Tibial artery (tissue), 4 donors: ENCODE data around the gene USF2.

ENCODE experiments used
- DNase-seq, 2 donors: peaks; one replicate each; pipeline ENCODE4 v3.0.0-alpha.2; 2019
- H3K27ac ChIP-seq, 2 donors: fragments of 200-600 bp; sonication (generic) in 1 of 2; 1 replicate in 1 of 2; 2 replicates in 1 of 2; pipeline ENCODE4 v1.5.1; 2018 to 2019; ENCODE audit warnings: mild to moderate bottlenecking in 1 of 2
- H3K27me3 ChIP-seq, 2 donors: fragments of 200-600 bp; sonication (generic) in 1 of 2; one replicate each; pipeline versions ENCODE4 v1.5.1 to v1.6.0; 2016 to 2019
- H3K36me3 ChIP-seq, 3 donors: fragments of 200-600 bp; sonication (generic) in 2 of 3; one replicate each; pipeline ENCODE4 v1.5.1; 2016 to 2019; ENCODE audit warnings: mild to moderate bottlenecking in 2 of 3
- H3K4me1 ChIP-seq, 4 donors: fragments of 200-600 bp; sonication (generic) in 2 of 4; 1 replicate in 3 of 4; 2 replicates in 1 of 4; pipeline ENCODE4 v1.5.1; 2016 to 2019
- H3K4me3 ChIP-seq, 2 donors: fragments of 200-600 bp; sonication (generic) in 1 of 2; 1 replicate in 1 of 2; 2 replicates in 1 of 2; pipeline ENCODE4 v1.5.1; 2018 to 2019; ENCODE audit warnings: mild to moderate bottlenecking in 2 of 2
- H3K9me3 ChIP-seq, 3 donors: fragments of 200-600 bp; sonication (generic) in 1 of 3; one replicate each; pipeline ENCODE4 v1.5.1; 2016 to 2019
- intact Hi-C: fragments of 100-400 bp; cut with DNase I; formaldehyde crosslinking; loops from one replicate; pipeline ENCODE4 v1.15.0; 2023; ENCODE audit warnings: low total_unique reads
- TF ChIP-seq, protein P1 (sequence below), 2 experiments: fragments of 200-600 bp in 1 of 2; fragments of 450-650 bp in 1 of 2; IDR thresholded peaks; one replicate each; pipeline ENCODE4 v1.5.1; 2017 to 2019; ENCODE audit warnings: antibody characterized with exemption in 2 of 2, mild to moderate bottlenecking in 1 of 2, moderate library complexity in 1 of 2

The USF2 gene

GRCh38 chr19:35262101-35262761 lies 6.5 kb upstream of the USF2 start:
- peaks cover 0 to 7% (median 0%) of the 10 kb centered on the region in 3 donors for H3K36me3 ChIP-seq
- TF ChIP-seq, protein P1, sequence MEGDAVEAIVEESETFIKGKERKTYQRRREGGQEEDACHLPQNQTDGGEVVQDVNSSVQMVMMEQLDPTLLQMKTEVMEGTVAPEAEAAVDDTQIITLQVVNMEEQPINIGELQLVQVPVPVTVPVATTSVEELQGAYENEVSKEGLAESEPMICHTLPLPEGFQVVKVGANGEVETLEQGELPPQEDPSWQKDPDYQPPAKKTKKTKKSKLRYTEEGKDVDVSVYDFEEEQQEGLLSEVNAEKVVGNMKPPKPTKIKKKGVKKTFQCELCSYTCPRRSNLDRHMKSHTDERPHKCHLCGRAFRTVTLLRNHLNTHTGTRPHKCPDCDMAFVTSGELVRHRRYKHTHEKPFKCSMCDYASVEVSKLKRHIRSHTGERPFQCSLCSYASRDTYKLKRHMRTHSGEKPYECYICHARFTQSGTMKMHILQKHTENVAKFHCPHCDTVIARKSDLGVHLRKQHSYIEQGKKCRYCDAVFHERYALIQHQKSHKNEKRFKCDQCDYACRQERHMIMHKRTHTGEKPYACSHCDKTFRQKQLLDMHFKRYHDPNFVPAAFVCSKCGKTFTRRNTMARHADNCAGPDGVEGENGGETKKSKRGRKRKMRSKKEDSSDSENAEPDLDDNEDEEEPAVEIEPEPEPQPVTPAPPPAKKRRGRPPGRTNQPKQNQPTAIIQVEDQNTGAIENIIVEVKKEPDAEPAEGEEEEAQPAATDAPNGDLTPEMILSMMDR (IDR thresholded peaks at IDR 0.05), result no peak
- H3K27me3 ChIP-seq, result peaks cover 0 to 17% of the 10 kb centered on the region in 2 donors
- intact Hi-C loops, result no loop called here
- DNase-seq, result peak in 1 of 2 donors; percentile 63
- H3K27ac ChIP-seq, result no peak overlapping the region
- H3K9me3 ChIP-seq, result no peaks in the 10 kb centered on the region
- H3K4me3 ChIP-seq, result no peak overlapping the region
- H3K4me1 ChIP-seq, result peaks cover 0 to 33% (median 11%) of the 10 kb centered on the region in 4 donors

DNA sequence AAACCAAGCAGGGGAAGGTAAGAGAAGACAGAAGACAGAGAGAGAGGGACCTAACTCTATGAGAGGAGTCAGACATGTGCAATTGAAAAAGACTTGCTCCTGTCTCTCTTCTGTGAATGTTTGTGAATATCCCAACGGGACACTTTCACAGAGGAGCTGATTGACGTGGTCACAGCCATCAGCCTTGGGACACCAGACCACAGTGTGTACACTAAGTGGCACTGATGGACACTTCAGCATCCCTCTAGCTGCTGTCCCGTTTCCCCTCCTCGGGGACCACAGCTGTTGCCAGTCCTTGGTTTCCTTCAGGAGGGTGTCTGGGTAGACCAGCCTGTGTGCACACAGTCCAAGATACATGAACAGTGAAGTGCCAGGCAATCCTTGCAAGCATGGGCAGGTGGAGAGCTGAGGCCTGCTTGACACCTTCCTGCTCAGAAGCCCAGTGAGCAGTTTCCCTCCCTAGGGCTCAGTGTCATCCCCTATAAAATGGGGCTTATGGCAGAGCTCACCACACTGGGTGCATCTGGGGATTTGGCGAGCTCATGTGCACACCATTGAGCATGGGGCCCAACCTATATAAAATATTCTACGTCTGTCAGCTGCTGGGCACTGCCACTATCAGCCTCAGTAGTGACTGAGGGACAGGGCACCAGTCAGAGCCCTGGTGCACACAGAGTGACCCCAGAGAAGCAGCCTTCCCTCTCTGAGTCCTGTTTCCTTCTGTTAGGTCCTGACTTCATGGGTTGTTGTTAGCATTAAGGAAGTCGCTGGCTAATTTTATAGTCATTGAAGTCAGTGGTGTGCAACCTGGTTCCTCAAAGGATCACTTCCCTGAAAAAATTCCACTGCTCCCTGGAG lies 4.3 kb upstream of the USF2 start:
- H3K36me3 ChIP-seq, result no peaks in the 10 kb centered on the region
- H3K9me3 ChIP-seq, result no peaks in the 10 kb centered on the region
- no peak overlapping the region for H3K27ac ChIP-seq
- TF ChIP-seq, protein P1 (IDR thresholded peaks at IDR 0.05), result no peak
- peaks cover 0 to 34% (median 11%) of the 10 kb centered on the region in 4 donors for H3K4me1 ChIP-seq
- intact Hi-C loops, result loop anchor here (5.0 kb wide), 1 partner anchor 127 kb away; the partner anchor contains the start of genes FXYD1 and LGI4
- H3K4me3 ChIP-seq, result no peak overlapping the region
- H3K27me3 ChIP-seq, result no peaks in the 10 kb centered on the region
- DNase-seq, result peak in 1 of 2 donors; percentile 55

DNA sequence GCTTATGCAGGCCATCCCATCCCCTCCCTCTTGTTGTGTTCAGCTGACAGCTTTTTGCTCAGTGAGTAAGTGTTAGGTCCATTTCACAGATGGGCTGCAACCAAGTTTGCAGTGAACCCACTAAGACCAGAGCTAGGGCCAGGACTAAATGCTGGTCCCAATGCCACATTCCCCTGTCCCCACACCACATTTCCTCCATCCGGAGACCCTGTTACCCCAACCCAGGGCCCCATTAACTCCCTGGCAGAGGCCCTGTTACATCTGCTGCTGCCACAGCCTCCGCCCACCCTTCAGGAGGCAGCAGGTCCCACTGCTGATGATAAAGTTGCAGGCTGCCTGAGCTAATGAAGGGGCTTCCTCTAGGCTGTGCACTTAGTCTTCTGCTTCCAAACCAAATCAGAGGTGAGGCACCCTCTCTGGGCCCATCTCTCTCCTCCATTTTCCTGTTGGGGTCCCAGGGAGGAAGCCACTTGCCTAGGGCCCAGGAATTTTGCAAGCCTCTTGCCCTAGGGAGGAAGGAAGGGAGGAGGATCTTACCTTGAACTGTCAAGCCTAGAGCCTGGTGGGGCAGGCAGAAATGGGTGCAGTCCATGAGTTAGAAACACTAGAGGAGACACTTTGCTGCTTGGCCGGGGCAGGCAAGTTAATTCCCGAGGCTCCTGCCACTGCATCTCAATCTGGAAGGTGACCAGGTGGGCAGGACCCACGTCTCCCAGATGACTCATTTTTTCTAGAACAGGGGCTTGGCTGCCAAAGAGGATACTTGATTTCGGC lies 3.4 kb upstream of the USF2 start:
- DNase-seq, result peak in 1 of 2 donors; percentile 53
- Histone ChIP-seq H3K27ac (no peak overlapping the region), H3K36me3 (peaks cover under 1 to 5% (median 2%) of the 10 kb centered on the region in 3 donors), H3K27me3 (no peaks in the 10 kb centered on the region), H3K9me3 (no peaks in the 10 kb centered on the region), H3K4me1 (peaks cover 0 to 42% (median 19%) of the 10 kb centered on the region in 4 donors), H3K4me3 (no peak overlapping the region)
- intact Hi-C loops, result loop anchor here (5.0 kb wide), 1 partner anchor 128 kb away; the partner anchor contains the start of genes FXYD1 and LGI4
- TF ChIP-seq, protein P1 (IDR thresholded peaks at IDR 0.05), result no peak

GRCh38 chr19:35265900-35266519 lies 2.8 kb upstream of the USF2 start:
- H3K9me3 ChIP-seq, result no peaks in the 10 kb centered on the region
- DNase-seq, result peak in 1 of 2 donors; percentile 62
- intact Hi-C loops, result loop anchor here (5.0 kb wide), 1 partner anchor 129 kb away; the partner anchor contains the start of genes FXYD1 and LGI4
- H3K4me1 ChIP-seq, result peaks cover 0 to 43% (median 20%) of the 10 kb centered on the region in 4 donors
- H3K27ac ChIP-seq, result no peak overlapping the region
- no peak overlapping the region for H3K4me3 ChIP-seq
- peaks cover 7 to 12% (median 9%) of the 10 kb centered on the region in 3 donors for H3K36me3 ChIP-seq
- H3K27me3 ChIP-seq, result no peaks in the 10 kb centered on the region
- TF ChIP-seq, protein P1 (IDR thresholded peaks at IDR 0.05), result no peak
